Activated CD4-positive, alpha-beta T cell treated with anti-CD3 and anti-CD28 coated beads, Interleukin-2, amount 10 ng/mL, durations not matched to agents 7 days and 5 days (primary cell): ENCODE results near the gene MYO5B. TPM values are rescaled to one million over a fixed set of nuclear protein-coding genes. Genes with fewer than 3 reads are reported as not detected.

ENCODE experiments used
- CTCF ChIA-PET: fragments of 350-600 bp; sonication (Branson Sonifier 250); formaldehyde crosslinking; loops from one replicate; lab custom pipeline; 2021; ENCODE audit warnings: antibody characterized with exemption; lab: Charles Lee
- POLR2A ChIA-PET: fragments of 350-600 bp; sonication (Branson Sonifier 250); formaldehyde crosslinking; loops from one replicate; lab custom pipeline; 2021; ENCODE audit warnings: antibody characterized with exemption; lab: Charles Lee
- DNase-seq: peaks from one replicate; pipeline ENCODE4 v3.0.0-alpha.2; 2020
- H3K27ac Mint-ChIP-seq: one replicate; pipeline ENCODE4 v1.8.0; 2021; ENCODE audit warnings: mild to moderate bottlenecking, moderate library complexity, mixed read lengths
- H3K27me3 Mint-ChIP-seq: one replicate; pipeline ENCODE4 v1.8.0; 2021; ENCODE audit warnings: mixed read lengths
- H3K36me3 Mint-ChIP-seq: one replicate; pipeline ENCODE4 v1.8.0; 2021; ENCODE audit warnings: low read depth, mixed read lengths
- H3K4me1 Mint-ChIP-seq: one replicate; pipeline ENCODE4 v1.8.0; 2021; ENCODE audit warnings: mixed read lengths
- H3K4me3 Mint-ChIP-seq: one replicate; pipeline ENCODE4 v1.8.0; 2021; ENCODE audit warnings: mild to moderate bottlenecking, moderate library complexity, mixed read lengths
- H3K9me3 Mint-ChIP-seq: one replicate; pipeline ENCODE4 v1.8.0; 2021; ENCODE audit warnings: mixed read lengths
- total RNA-seq, 2 experiments: library from RNA; stranded (reverse); gene quantifications; one replicate each; pipeline ENCODE4 v1.2.3, GENCODE V29; 2021

The MYO5B gene
- total RNA-seq, 2 experiments from 2014 or later = 0.12 TPM; not detected in 1

GRCh38 chr18:50002781-50003180 is 192.2 kb downstream of the MYO5B start:
- POLR2A ChIA-PET = no interaction called here

GRCh38 chr18:50000227-50000626 is 194.7 kb downstream of the MYO5B start:
- Mint-ChIP-seq H3K27me3 (peaks cover 14% of the 10 kb centered on the region), H3K27ac (no peak overlapping the region), H3K4me3 (no peak overlapping the region), H3K9me3 (no peaks in the 10 kb centered on the region), H3K4me1 (no peaks in the 10 kb centered on the region), H3K36me3 (no peaks in the 10 kb centered on the region)
- CTCF ChIA-PET = no interaction called here
- DNase-seq = no peak
- POLR2A ChIA-PET = no interaction called here

More at GRCh38 chr18:50002781-50003180, 192.2 kb downstream of the MYO5B start:
- DNase-seq = no peak
- H3K36me3 Mint-ChIP-seq = no peaks in the 10 kb centered on the region
- peaks cover 14% of the 10 kb centered on the region for H3K27me3 Mint-ChIP-seq
- H3K4me3 Mint-ChIP-seq = no peak overlapping the region
- H3K9me3 Mint-ChIP-seq = no peaks in the 10 kb centered on the region
- CTCF ChIA-PET = interaction anchor here (0.7 to 1.4 kb wide), 2 partner anchors 354 to 596 kb away, joined by 3 to 4 read pairs; no protein-coding TSS in a partner anchor
- no peaks in the 10 kb centered on the region for H3K4me1 Mint-ChIP-seq
- no peak overlapping the region for H3K27ac Mint-ChIP-seq

- Mint-ChIP-seq H3K4me1 (no peaks in the 10 kb centered on the region), H3K4me3 (no peak overlapping the region), H3K36me3 (no peaks in the 10 kb centered on the region), H3K27me3 (peaks cover 14% of the 10 kb centered on the region), H3K27ac (no peak overlapping the region), H3K9me3 (no peaks in the 10 kb centered on the region)
- ChIA-PET CTCF (no interaction called here), POLR2A (no interaction called here)
- no peak for DNase-seq
These were observed 195.8 kb downstream of the MYO5B start for GRCh38 chr18:49999128-49999527.

- peaks cover 6% of the 10 kb centered on the region for H3K27me3 Mint-ChIP-seq
- no peak overlapping the region for H3K27ac Mint-ChIP-seq
- CTCF ChIA-PET = interaction anchor here (0.6 kb wide), 1 partner anchor 1691 kb away, joined by 3 read pairs; no protein-coding TSS in a partner anchor
- H3K4me1 Mint-ChIP-seq = no peaks in the 10 kb centered on the region
- H3K9me3 Mint-ChIP-seq = no peaks in the 10 kb centered on the region
- no peak overlapping the region for H3K4me3 Mint-ChIP-seq
- H3K36me3 Mint-ChIP-seq = no peaks in the 10 kb centered on the region
- DNase-seq = no peak
- POLR2A ChIA-PET = no interaction called here
These were observed 197.4 kb downstream of the MYO5B start for GRCh38 chr18:49997558-49997957.

GRCh38 chr18:49994410-49994809 is 200.5 kb downstream of the MYO5B start:
- H3K9me3 Mint-ChIP-seq = no peaks in the 10 kb centered on the region
- no peak overlapping the region for H3K27ac Mint-ChIP-seq
- DNase-seq = no peak
- no peaks in the 10 kb centered on the region for H3K36me3 Mint-ChIP-seq
- no peak overlapping the region for H3K4me3 Mint-ChIP-seq
- ChIA-PET POLR2A (no interaction called here), CTCF (no interaction called here)
- peaks cover 2% of the 10 kb centered on the region for H3K27me3 Mint-ChIP-seq
- peaks cover 4% of the 10 kb centered on the region for H3K4me1 Mint-ChIP-seq

- no peaks in the 10 kb centered on the region for H3K27me3 Mint-ChIP-seq
- ChIA-PET CTCF (no interaction called here), POLR2A (no interaction called here)
- no peak for DNase-seq
- H3K9me3 Mint-ChIP-seq = no peaks in the 10 kb centered on the region
- no peak overlapping the region for H3K27ac Mint-ChIP-seq
- peaks cover 9% of the 10 kb centered on the region for H3K4me1 Mint-ChIP-seq
- no peak overlapping the region for H3K4me3 Mint-ChIP-seq
- H3K36me3 Mint-ChIP-seq = no peaks in the 10 kb centered on the region
These were observed 201.6 kb downstream of the MYO5B start for GRCh38 chr18:49993299-49993698.

- no peak for DNase-seq
- no peak overlapping the region for H3K4me3 Mint-ChIP-seq
- no peak overlapping the region for H3K27ac Mint-ChIP-seq
- no peaks in the 10 kb centered on the region for H3K36me3 Mint-ChIP-seq
- peaks cover 9% of the 10 kb centered on the region for H3K27me3 Mint-ChIP-seq
- POLR2A ChIA-PET = no interaction called here
- peaks cover 9% of the 10 kb centered on the region for H3K4me1 Mint-ChIP-seq
- CTCF ChIA-PET = interaction anchor here (0.8 kb wide), 1 partner anchor 39 kb away, joined by 3 read pairs; no protein-coding TSS in a partner anchor
- H3K9me3 Mint-ChIP-seq = no peaks in the 10 kb centered on the region
These were observed 206.2 kb downstream of the MYO5B start for GRCh38 chr18:49988733-49989132.

- Mint-ChIP-seq H3K4me1 (peaks cover 9% of the 10 kb centered on the region), H3K4me3 (no peak overlapping the region), H3K27ac (no peak overlapping the region), H3K27me3 (peaks cover 9% of the 10 kb centered on the region), H3K36me3 (no peaks in the 10 kb centered on the region), H3K9me3 (no peaks in the 10 kb centered on the region)
- no peak for DNase-seq
- POLR2A ChIA-PET = no interaction called here
- CTCF ChIA-PET = interaction anchor here (0.8 kb wide), 1 partner anchor 38 kb away, joined by 3 read pairs; no protein-coding TSS in a partner anchor
These were observed 206.8 kb downstream of the MYO5B start for GRCh38 chr18:49988101-49988500.

GRCh38 chr18:49985236-49985635 is 209.7 kb downstream of the MYO5B start:
- POLR2A ChIA-PET = no interaction called here
- Mint-ChIP-seq H3K9me3 (no peaks in the 10 kb centered on the region), H3K27ac (no peak overlapping the region), H3K4me1 (peaks cover 9% of the 10 kb centered on the region), H3K36me3 (no peaks in the 10 kb centered on the region), H3K27me3 (peaks cover 9% of the 10 kb centered on the region), H3K4me3 (no peak overlapping the region)
- DNase-seq = no peak
- CTCF ChIA-PET = no interaction called here

GRCh38 chr18:49980896-49981295 is 214.1 kb downstream of the MYO5B start:
- Mint-ChIP-seq H3K27ac (no peak overlapping the region), H3K9me3 (no peaks in the 10 kb centered on the region), H3K36me3 (no peaks in the 10 kb centered on the region), H3K4me1 (no peaks in the 10 kb centered on the region), H3K4me3 (no peak overlapping the region), H3K27me3 (peaks cover 9% of the 10 kb centered on the region)
- POLR2A ChIA-PET = no interaction called here
- no peak for DNase-seq
- CTCF ChIA-PET = interaction anchor here (0.7 to 1.1 kb wide), 2 partner anchors 13 to 30 kb away, joined by 3 read pairs; no protein-coding TSS in a partner anchor

GRCh38 chr18:49976795-49977560 is 218.0 kb downstream of the MYO5B start:
- no peak for DNase-seq
- Mint-ChIP-seq H3K27ac (no peak overlapping the region), H3K4me1 (no peaks in the 10 kb centered on the region), H3K4me3 (no peak overlapping the region), H3K36me3 (no peaks in the 10 kb centered on the region), H3K27me3 (peaks cover 5% of the 10 kb centered on the region), H3K9me3 (no peaks in the 10 kb centered on the region)
- CTCF ChIA-PET = no interaction called here
- POLR2A ChIA-PET = no interaction called here

GRCh38 chr18:49976001-49976400 is 218.9 kb downstream of the MYO5B start:
- H3K27ac Mint-ChIP-seq = no peak overlapping the region
- H3K27me3 Mint-ChIP-seq = peaks cover 5% of the 10 kb centered on the region
- no peaks in the 10 kb centered on the region for H3K36me3 Mint-ChIP-seq
- ChIA-PET POLR2A (no interaction called here), CTCF (no interaction called here)
- no peak for DNase-seq
- H3K9me3 Mint-ChIP-seq = no peaks in the 10 kb centered on the region
- no peak overlapping the region for H3K4me3 Mint-ChIP-seq
- H3K4me1 Mint-ChIP-seq = no peaks in the 10 kb centered on the region

- ChIA-PET CTCF (no interaction called here), POLR2A (no interaction called here)
- H3K9me3 Mint-ChIP-seq = no peaks in the 10 kb centered on the region
- DNase-seq = no peak
- H3K27ac Mint-ChIP-seq = no peak overlapping the region
- no peaks in the 10 kb centered on the region for H3K36me3 Mint-ChIP-seq
- no peaks in the 10 kb centered on the region for H3K4me1 Mint-ChIP-seq
- no peak overlapping the region for H3K4me3 Mint-ChIP-seq
- peaks cover 5% of the 10 kb centered on the region for H3K27me3 Mint-ChIP-seq
These were observed 220.9 kb downstream of the MYO5B start for GRCh38 chr18:49974079-49974478.
